HEK293 (cell line): Measurements from ENCODE around the gene KIF3B.
A peak's percentile ranks its signal among the peaks of the same experiment; 100 is the strongest.

Source experiments
- IKZF3 ChIP-seq: fragments of 450-650 bp; IDR thresholded peaks from 2 replicates; pipeline ENCODE4 v1.5.0; 2018; ENCODE audit warnings: missing biosample characterization, mild to moderate bottlenecking, missing genetic modification characterization, moderate library complexity
- SALL2 ChIP-seq: fragments of 450-650 bp; formaldehyde crosslinking; IDR thresholded peaks from 2 replicates; pipeline ENCODE4 v1.5.0; 2017; ENCODE audit warnings: missing biosample characterization, mild to moderate bottlenecking, missing genetic modification characterization, borderline replicate concordance
- ZFP3 ChIP-seq: fragments of 450-650 bp; formaldehyde crosslinking; IDR thresholded peaks from 2 replicates; pipeline ENCODE4 v1.5.1; 2016; ENCODE audit warnings: low read depth, missing biosample characterization, missing genetic modification characterization
- ZNF2 ChIP-seq: fragments of 450-650 bp; formaldehyde crosslinking; IDR thresholded peaks from 2 replicates; pipeline ENCODE4 v1.5.1; 2016; ENCODE audit warnings: missing biosample characterization, missing genetic modification characterization
- ZNF221 ChIP-seq: fragments of 450-650 bp; formaldehyde crosslinking; IDR thresholded peaks from 2 replicates; pipeline ENCODE4 v1.5.1; 2017; ENCODE audit warnings: missing biosample characterization, missing genetic modification characterization, borderline replicate concordance
- TF ChIP-seq, protein P1 (sequence below): fragments of 450-650 bp; formaldehyde crosslinking; IDR thresholded peaks from 2 replicates; pipeline ENCODE4 v1.5.1; 2016; ENCODE audit warnings: missing biosample characterization, missing genetic modification characterization
- TF ChIP-seq, protein P2 (sequence below): fragments of 450-650 bp; formaldehyde crosslinking; IDR thresholded peaks from 2 replicates; pipeline ENCODE4 v1.5.1; 2016; ENCODE audit warnings: missing biosample characterization, missing genetic modification characterization
- TF ChIP-seq, protein P3 (sequence below): fragments of 450-650 bp; formaldehyde crosslinking; IDR thresholded peaks from 2 replicates; pipeline ENCODE4 v1.5.1; 2016; ENCODE audit warnings: missing biosample characterization, missing genetic modification characterization, low read depth

DNA sequence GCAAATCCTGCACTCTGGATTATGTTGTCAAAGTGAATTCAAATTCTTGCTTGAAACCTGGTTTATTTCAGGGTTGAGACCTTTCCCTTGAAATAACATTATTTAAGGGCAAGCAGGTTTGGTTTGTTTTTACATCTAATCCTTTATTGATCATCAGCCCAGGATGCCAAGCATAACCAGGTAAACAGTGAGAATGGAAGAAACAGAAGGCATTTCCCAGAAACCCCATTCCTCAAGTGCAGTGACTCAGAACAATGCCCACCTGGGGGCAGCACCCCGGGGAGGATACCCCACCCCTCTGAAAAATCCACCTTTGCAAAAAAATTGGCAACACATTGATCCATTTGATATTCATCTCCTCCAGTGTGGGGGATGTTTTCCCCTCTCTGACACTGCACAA is 37.2 kb upstream of the KIF3B start:
- no peak for TF ChIP-seq ZNF2 (tag by site-specific recombination)
- no peak for TF ChIP-seq SALL2 (tag by site-specific recombination)
- TF ChIP-seq, protein P1, sequence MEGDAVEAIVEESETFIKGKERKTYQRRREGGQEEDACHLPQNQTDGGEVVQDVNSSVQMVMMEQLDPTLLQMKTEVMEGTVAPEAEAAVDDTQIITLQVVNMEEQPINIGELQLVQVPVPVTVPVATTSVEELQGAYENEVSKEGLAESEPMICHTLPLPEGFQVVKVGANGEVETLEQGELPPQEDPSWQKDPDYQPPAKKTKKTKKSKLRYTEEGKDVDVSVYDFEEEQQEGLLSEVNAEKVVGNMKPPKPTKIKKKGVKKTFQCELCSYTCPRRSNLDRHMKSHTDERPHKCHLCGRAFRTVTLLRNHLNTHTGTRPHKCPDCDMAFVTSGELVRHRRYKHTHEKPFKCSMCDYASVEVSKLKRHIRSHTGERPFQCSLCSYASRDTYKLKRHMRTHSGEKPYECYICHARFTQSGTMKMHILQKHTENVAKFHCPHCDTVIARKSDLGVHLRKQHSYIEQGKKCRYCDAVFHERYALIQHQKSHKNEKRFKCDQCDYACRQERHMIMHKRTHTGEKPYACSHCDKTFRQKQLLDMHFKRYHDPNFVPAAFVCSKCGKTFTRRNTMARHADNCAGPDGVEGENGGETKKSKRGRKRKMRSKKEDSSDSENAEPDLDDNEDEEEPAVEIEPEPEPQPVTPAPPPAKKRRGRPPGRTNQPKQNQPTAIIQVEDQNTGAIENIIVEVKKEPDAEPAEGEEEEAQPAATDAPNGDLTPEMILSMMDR (tag by site-specific recombination), result peak; percentile 22; the same call in 1 of the 2 replicates
- TF ChIP-seq, protein P2, sequence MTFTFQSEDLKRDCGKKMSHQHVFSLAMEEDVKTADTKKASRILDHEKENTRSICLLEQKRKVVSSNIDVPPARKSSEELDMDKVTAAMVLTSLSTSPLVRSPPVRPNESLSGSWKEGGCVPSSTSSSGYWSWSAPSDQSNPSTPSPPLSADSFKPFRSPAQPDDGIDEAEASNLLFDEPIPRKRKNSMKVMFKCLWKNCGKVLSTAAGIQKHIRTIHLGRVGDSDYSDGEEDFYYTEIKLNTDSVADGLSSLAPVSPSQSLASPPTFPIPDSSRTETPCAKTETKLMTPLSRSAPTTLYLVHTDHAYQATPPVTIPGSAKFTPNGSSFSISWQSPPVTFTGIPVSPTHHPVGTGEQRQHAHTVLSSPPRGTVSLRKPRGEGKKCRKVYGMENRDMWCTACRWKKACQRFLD (tag by site-specific recombination), result no peak
- TF ChIP-seq, protein P3, sequence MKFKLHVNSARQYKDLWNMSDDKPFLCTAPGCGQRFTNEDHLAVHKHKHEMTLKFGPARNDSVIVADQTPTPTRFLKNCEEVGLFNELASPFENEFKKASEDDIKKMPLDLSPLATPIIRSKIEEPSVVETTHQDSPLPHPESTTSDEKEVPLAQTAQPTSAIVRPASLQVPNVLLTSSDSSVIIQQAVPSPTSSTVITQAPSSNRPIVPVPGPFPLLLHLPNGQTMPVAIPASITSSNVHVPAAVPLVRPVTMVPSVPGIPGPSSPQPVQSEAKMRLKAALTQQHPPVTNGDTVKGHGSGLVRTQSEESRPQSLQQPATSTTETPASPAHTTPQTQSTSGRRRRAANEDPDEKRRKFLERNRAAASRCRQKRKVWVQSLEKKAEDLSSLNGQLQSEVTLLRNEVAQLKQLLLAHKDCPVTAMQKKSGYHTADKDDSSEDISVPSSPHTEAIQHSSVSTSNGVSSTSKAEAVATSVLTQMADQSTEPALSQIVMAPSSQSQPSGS, result no peak
- TF ChIP-seq ZFP3 (tag by site-specific recombination), result no peak
- TF ChIP-seq IKZF3 (tag by site-specific recombination), result no peak
- TF ChIP-seq ZNF221 (tag by site-specific recombination), result no peak
